Liver (tissue), 9 donors: ENCODE data around the gene SIK2. TPM values are rescaled to one million over a fixed set of nuclear protein-coding genes. Genes with fewer than 3 reads are reported as not detected.

Experiments used
- DNase-seq: peaks from one replicate; pipeline ENCODE4 v3.0.0-alpha.2; 2017; ENCODE audit warnings: low spot score
- H3K27ac ChIP-seq, 2 donors: one replicate each; pipeline ENCODE4 v1.7.0; 2013; ENCODE audit warnings: inconsistent platforms in 2 of 2, low read length in 2 of 2, control low read depth in 1 of 2, low read depth in 1 of 2, mild to moderate bottlenecking in 1 of 2
- H3K27me3 ChIP-seq, 4 donors: one replicate each; pipeline versions ENCODE4 v1.6.1 to v1.7.0; 2013; ENCODE audit warnings: low read length in 3 of 4, inconsistent platforms in 1 of 4, mild to moderate bottlenecking in 1 of 4, moderate library complexity in 1 of 4; ENCODE audit not compliant: control insufficient read depth in 4 of 4, insufficient read depth in 4 of 4
- H3K36me3 ChIP-seq, 4 donors: one replicate each; pipeline versions ENCODE4 v1.6.1 to v1.7.0; 2013; ENCODE audit warnings: low read length in 3 of 4, mild to moderate bottlenecking in 3 of 4, low read depth in 1 of 4, moderate library complexity in 1 of 4; ENCODE audit not compliant: control insufficient read depth in 4 of 4, insufficient read depth in 3 of 4
- H3K4me1 ChIP-seq, 4 donors: one replicate each; pipeline versions ENCODE4 v1.6.1 to v1.7.0; 2013; ENCODE audit warnings: low read length in 3 of 4, mild to moderate bottlenecking in 3 of 4, moderate library complexity in 1 of 4; ENCODE audit not compliant: control insufficient read depth in 4 of 4, insufficient read depth in 4 of 4
- H3K4me3 ChIP-seq, 3 donors: one replicate each; pipeline versions ENCODE4 v1.6.1 to v1.7.0; 2013; ENCODE audit warnings: low read length in 3 of 3, control low read depth in 1 of 3, low read depth in 1 of 3, mild to moderate bottlenecking in 1 of 3
- H3K9ac ChIP-seq, 2 donors: one replicate each; pipeline ENCODE4 v1.7.0; 2013; ENCODE audit warnings: low read length in 2 of 2, mild to moderate bottlenecking in 2 of 2, moderate library complexity in 2 of 2, control low read depth in 1 of 2, low read depth in 1 of 2
- H3K9me3 ChIP-seq, 4 donors: one replicate each; pipeline versions ENCODE4 v1.6.1 to v1.7.0; 2013; ENCODE audit warnings: low read length in 3 of 4; ENCODE audit not compliant: control insufficient read depth in 4 of 4
- CTCF ChIP-seq: fragments of 150-350 bp; IDR thresholded peaks from 2 replicates; pipeline ENCODE4 v1.5.1; 2017; ENCODE audit warnings: improper control_type of control experiment, low read depth, low read length; ENCODE audit not compliant: missing input control
- EGR1 ChIP-seq, 2 donors: IDR thresholded peaks; 2 replicates each; pipeline ENCODE4 v1.6.1; 2016 to 2018; ENCODE audit warnings: antibody characterized with exemption in 2 of 2, low read depth in 2 of 2
- FOXA1 ChIP-seq: IDR thresholded peaks from 2 replicates; pipeline ENCODE4 v1.6.1; 2016; ENCODE audit warnings: antibody characterized with exemption
- FOXA2 ChIP-seq: IDR thresholded peaks from 2 replicates; pipeline ENCODE4 v1.6.1; 2016; ENCODE audit warnings: antibody characterized with exemption
- GABPA ChIP-seq, 2 donors: IDR thresholded peaks in 1 of 2; conservative IDR thresholded peaks in 1 of 2; 2 replicates each; pipeline ENCODE4 v1.6.1; 2016; ENCODE audit warnings: antibody characterized with exemption in 2 of 2, mild to moderate bottlenecking in 1 of 2, moderate library complexity in 1 of 2
- HNF4A ChIP-seq, 2 donors: conservative IDR thresholded peaks; 2 replicates each; pipeline ENCODE4 v1.6.1; 2016; ENCODE audit warnings: antibody characterized with exemption in 2 of 2, mild to moderate bottlenecking in 2 of 2
- HNF4G ChIP-seq: IDR thresholded peaks from 2 replicates; pipeline ENCODE4 v1.6.1; 2016; ENCODE audit warnings: antibody characterized with exemption
- JUND ChIP-seq, 2 donors: IDR thresholded peaks; 2 replicates each; pipeline ENCODE4 v1.6.1; 2016; ENCODE audit warnings: antibody characterized with exemption in 2 of 2
- MAX ChIP-seq: IDR thresholded peaks from 2 replicates; pipeline ENCODE4 v1.6.1; 2016; ENCODE audit warnings: antibody characterized with exemption
- NR2F2 ChIP-seq: IDR thresholded peaks from 2 replicates; pipeline ENCODE4 v1.6.1; 2016; ENCODE audit warnings: antibody characterized with exemption
- RAD21 ChIP-seq, 2 donors: IDR thresholded peaks; 2 replicates each; pipeline ENCODE4 v1.6.1; 2016; ENCODE audit warnings: antibody characterized with exemption in 2 of 2, mild to moderate bottlenecking in 2 of 2
- REST ChIP-seq: IDR thresholded peaks from 2 replicates; pipeline ENCODE4 v1.6.1; 2016; ENCODE audit warnings: antibody characterized with exemption, mild to moderate bottlenecking
- RXRA ChIP-seq, 2 donors: IDR thresholded peaks; 2 replicates each; pipeline ENCODE4 v1.6.1; 2017 to 2018; ENCODE audit warnings: antibody characterized with exemption in 2 of 2, mild to moderate bottlenecking in 1 of 2
- SP1 ChIP-seq: IDR thresholded peaks from 2 replicates; pipeline ENCODE4 v1.6.1; 2018; ENCODE audit warnings: antibody characterized with exemption, mild to moderate bottlenecking
- TAF1 ChIP-seq: conservative IDR thresholded peaks from 2 replicates; pipeline ENCODE4 v1.6.1; 2016; ENCODE audit warnings: antibody characterized with exemption, mild to moderate bottlenecking
- YY1 ChIP-seq: IDR thresholded peaks from 2 replicates; pipeline ENCODE4 v1.6.1; 2016; ENCODE audit warnings: antibody characterized with exemption, mild to moderate bottlenecking
- ZBTB33 ChIP-seq: IDR thresholded peaks from 2 replicates; pipeline ENCODE4 v1.6.1; 2016; ENCODE audit warnings: antibody characterized with exemption
- WGBS: extraction: QIAGEN DNeasy Blood & Tissue Kit; methylation state at CpG from one replicate; pipeline ENCODE4 v1.1.7; 2013; 5-methylcytosine and 5-hydroxymethylcytosine counted together
- polyA plus RNA-seq, 2 donors: library from polyadenylated mRNA; stranded (reverse) in 1 of 2; unstranded in 1 of 2; fragments of 200-250 nt in 1 of 2; fragments of >200 nt in 1 of 2; fragmentation: Nextera tagmentation in 1 of 2; extraction: Ambion mirVana in 1 of 2; gene quantifications; one replicate each; pipeline versions ENCODE4 v1.2.1 to v1.2.3, GENCODE V29; 2013 to 2015
- total RNA-seq, 2 donors: library from RNA; depleted of rRNA; stranded (reverse); fragments of >200 nt; gene quantifications; one replicate each; pipeline ENCODE4 v1.2.3, GENCODE V29; 2014
- donor health status: healthy.
- donor health status: healthy.
- donor health status: healthy.
- donor health status: healthy.
- donor health status: healthy.

The SIK2 gene
- total and polyA plus RNA-seq, 4 donors = 6.5 to 15.0 (median 9.3) TPM

DNA sequence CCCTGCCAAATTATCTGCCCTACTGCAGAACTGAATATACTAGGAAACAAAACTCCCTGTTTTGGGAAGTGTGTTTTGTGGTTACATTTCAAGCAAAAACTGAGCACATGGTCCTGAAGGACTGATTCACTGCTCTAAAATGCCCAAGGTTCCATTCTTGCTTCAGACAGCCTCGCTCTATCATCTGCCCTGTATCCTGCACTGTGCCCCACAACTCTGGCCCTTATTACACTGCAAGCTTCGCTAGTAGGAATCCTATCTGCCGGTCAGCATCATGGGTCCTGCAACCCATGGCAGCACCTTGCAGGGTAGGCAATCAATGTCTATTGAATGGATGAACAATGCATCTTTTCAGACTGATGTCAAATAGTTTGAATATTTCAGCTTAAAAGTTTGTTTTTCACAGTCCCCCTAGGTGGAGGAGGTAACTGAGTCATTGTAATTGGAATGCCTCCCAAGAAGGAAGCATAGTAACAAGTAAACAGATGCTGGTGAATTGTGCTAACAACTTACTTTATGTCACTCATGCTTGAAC lies 40.4 kb upstream of the SIK2 start:
- no peak overlapping the region for H3K9ac ChIP-seq
- no peaks in the 10 kb centered on the region for H3K27me3 ChIP-seq
- no peak overlapping the region for H3K27ac ChIP-seq
- WGBS = 78% methylated on average over 3 of the region's 3 CpGs
- DNase-seq = no peak
- no peaks in the 10 kb centered on the region for H3K36me3 ChIP-seq
- TF ChIP-seq RXRA (IDR thresholded peaks at IDR 0.05) (no peak), HNF4A (conservative IDR thresholded peaks at IDR 0.05) (no peak), FOXA2 (no peak), TAF1 (no peak), MAX (no peak), CTCF (no peak), ZBTB33 (no peak), NR2F2 (no peak), FOXA1 (no peak), HNF4G (no peak), GABPA (IDR thresholded peaks at IDR 0.05 in 1 of 2, conservative IDR thresholded peaks at IDR 0.05 in 1 of 2) (no peak)
- H3K9me3 ChIP-seq = no peaks in the 10 kb centered on the region
- H3K4me3 ChIP-seq = no peak overlapping the region
- no peaks in the 10 kb centered on the region for H3K4me1 ChIP-seq

DNA sequence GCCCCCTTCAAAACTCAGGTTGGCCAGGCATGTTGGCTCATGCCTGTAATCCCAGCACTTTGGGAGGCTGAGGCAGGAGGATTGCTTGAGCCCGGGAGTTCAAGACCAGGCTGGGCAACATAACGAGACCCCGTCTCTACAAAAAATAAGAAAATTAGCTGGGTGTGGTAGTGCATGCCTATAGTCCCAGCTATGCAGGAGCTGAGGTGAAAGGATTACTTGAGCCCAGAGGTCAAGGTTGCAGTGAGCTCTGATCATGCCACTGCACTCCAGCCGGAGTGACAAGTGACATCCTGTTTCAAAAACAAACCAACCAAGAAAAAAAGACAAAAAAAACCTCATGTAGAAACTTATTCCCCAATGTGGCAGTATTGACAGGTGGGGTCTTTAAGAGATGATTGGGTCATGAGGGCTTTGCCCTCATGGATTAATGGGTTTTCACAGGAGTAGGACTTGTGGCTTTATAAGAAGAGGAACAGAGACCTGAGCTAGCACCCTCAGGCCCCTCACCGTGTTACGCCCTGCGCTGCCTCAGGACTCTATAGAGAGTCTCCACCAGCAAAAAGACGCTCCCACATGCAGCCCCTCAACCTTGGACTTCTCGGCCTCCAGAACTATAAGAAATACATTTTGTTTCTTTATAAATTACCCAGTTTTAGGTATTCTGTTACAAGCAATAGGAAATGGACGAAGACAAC lies 39.4 kb upstream of the SIK2 start:
- no peaks in the 10 kb centered on the region for H3K27me3 ChIP-seq
- no peak for DNase-seq
- H3K9me3 ChIP-seq = no peaks in the 10 kb centered on the region
- WGBS = 88% methylated on average over 10 of the region's 10 CpGs
- H3K36me3 ChIP-seq = no peaks in the 10 kb centered on the region
- no peak overlapping the region for H3K4me3 ChIP-seq
- H3K27ac ChIP-seq = no peak overlapping the region
- no peaks in the 10 kb centered on the region for H3K4me1 ChIP-seq
- no peak overlapping the region for H3K9ac ChIP-seq
- TF ChIP-seq FOXA2 (no peak), JUND (IDR thresholded peaks at IDR 0.05) (no peak), ZBTB33 (no peak), RAD21 (IDR thresholded peaks at IDR 0.05) (no peak), RXRA (IDR thresholded peaks at IDR 0.05) (no peak), HNF4A (conservative IDR thresholded peaks at IDR 0.05) (no peak), FOXA1 (no peak), TAF1 (no peak), NR2F2 (no peak), YY1 (no peak), REST (no peak), EGR1 (IDR thresholded peaks at IDR 0.05; ENCODE audit: low read depth in 2 of 2) (no peak), CTCF (no peak), MAX (no peak), GABPA (IDR thresholded peaks at IDR 0.05 in 1 of 2, conservative IDR thresholded peaks at IDR 0.05 in 1 of 2) (no peak), SP1 (no peak), HNF4G (no peak)
